ENCODE measurements around the gene IL17RC. TPM values are rescaled to one million over a fixed set of nuclear protein-coding genes. Genes with fewer than 3 reads are reported as not detected.

The IL17RC gene
- total RNA-seq, 2 donors from 2014 or later, result 0.57 to 0.92 TPM

DNA sequence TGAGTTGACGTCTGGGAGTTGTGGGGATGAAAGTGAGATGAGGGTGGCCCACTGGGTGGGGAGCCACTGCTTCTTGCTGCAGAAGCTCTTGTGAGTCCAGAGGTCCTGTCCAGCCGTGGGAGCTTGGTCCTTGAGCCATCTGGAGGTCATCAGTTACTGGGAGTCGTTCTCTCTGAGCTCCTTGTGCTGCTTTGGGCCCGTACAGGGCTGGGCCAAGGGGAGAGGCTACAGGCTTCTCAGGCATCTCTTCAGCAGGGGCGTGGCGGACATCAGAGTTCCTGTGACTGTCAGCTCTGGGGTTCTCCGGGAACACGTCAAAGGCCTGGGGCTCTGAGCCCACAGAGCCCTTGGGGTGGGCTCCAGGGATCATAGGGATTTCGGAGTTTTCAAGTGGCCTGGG is 32.7 kb downstream of the IL17RC start:
- H3K4me1 Mint-ChIP-seq (ENCODE audit: low read depth in 2 of 2), result peaks cover 15 to 24% of the 10 kb centered on the region in 2 donors

DNA sequence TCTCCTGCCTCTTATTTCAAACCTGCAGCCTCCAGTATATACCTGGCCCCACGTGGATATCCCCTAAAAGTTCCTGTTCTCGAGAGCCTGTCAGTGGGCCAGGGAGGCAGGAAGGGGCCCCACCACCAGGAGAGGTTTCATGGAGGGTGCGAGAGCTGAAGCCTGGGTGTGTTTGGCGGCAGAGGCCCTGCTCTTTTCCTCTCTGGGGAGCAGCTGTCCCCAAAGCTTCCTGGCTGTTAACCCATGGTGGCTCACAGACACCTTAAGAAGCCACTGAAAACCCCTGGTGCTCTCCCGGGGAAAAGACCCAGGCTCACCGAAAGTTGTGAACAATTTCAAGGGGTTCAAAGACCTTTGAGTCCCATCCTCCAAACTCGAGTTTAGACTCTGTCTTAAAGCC is 34.2 kb downstream of the IL17RC start:
- Mint-ChIP-seq H3K4me3 (peak overlapping the region; percentile 83), H3K36me3 (no peaks in the 10 kb centered on the region), H3K27ac (peak overlapping the region; percentile 62 to 74), H3K4me1 (ENCODE audit: low read depth in 2 of 2) (peaks cover 15 to 23% of the 10 kb centered on the region in 2 donors), H3K27me3 (no peaks in the 10 kb centered on the region), H3K9me3 (no peaks in the 10 kb centered on the region)
- DNase-seq (ENCODE audit: low spot score) (no peak), ATAC-seq (no peak)

More for the DNA sequence above, 32.7 kb downstream of the IL17RC start:
- H3K27ac Mint-ChIP-seq, result no peak overlapping the region
- ATAC-seq (no peak), DNase-seq (ENCODE audit: low spot score) (no peak)
- H3K4me3 Mint-ChIP-seq, result no peak overlapping the region
- H3K9me3 Mint-ChIP-seq, result no peaks in the 10 kb centered on the region
- no peaks in the 10 kb centered on the region for H3K36me3 Mint-ChIP-seq
- H3K27me3 Mint-ChIP-seq, result no peaks in the 10 kb centered on the region

DNA sequence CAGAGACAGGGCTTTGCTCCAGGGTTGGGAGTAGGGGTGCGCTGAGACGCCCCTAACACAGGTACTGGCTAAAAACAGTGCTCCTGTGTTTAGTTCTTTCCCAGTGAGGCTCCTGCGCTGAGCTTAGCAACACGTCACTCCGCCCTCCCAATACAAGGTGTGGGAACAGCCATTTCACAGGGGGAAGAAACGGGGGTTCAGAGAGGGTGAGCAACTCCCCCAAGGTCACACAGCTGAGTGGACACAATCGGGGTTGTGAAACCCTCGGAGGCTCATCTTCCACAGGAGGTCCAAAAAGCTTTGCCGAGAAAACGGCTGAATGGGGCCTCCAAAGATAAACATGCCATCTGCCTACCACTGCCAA is 34.7 kb downstream of the IL17RC start:
- Mint-ChIP-seq H3K27me3 (no peaks in the 10 kb centered on the region), H3K36me3 (no peaks in the 10 kb centered on the region), H3K27ac (peak overlapping the region; percentile 62 to 74), H3K4me3 (peak overlapping the region; percentile 83), H3K9me3 (no peaks in the 10 kb centered on the region), H3K4me1 (ENCODE audit: low read depth in 2 of 2) (peaks cover 15 to 21% of the 10 kb centered on the region in 2 donors)
- DNase-seq (ENCODE audit: low spot score) (no peak), ATAC-seq (peak in 1 of 2 donors; percentile 12)

DNA sequence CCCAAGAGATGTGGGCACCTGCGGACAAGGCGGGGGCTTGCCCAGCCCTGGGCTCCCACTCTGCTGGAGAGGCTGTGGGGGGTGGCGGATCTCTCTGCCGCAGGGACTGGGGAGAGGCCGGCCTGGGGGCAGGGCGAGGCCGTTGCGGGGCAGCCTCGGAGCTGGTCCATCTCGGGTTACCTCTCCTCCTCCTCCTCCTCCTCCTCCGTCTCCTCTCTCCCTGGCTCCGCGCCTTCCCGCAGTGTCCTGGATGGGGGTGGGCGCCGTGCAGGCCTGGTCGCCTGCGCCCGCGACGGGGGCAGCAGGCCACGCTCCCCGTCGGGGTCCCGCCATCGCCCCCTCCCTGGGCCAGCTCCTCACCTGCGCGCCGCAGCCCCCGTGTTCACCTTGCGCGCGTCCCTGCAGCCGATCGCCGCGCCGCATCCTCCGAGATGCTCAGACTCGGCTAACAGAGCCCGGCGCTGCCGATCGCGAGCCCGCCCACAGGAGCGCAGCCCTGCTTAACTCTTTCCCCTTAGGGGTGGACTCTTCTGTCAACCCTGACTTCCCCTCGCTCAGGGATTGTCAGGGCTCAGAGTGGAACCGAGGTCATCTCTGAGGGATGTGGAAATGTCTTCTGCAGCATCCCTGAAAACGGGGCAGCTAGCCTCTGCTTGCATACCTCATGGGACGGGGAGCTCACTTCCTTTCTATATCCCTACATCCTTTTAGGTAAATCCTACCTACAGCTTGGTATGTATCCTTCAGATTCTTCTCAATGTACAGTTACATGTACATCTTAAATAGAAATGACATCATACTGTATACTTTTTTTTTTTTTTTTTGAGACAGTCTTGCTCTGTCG is 35.3 kb downstream of the IL17RC start, which contains the start of gene PRRT3:
Gene PRRT3, minus strand, starts transcription at position 447 of the 844 bp plus-strand sequence. CDS start 2,293 bp downstream, outside the sequence.
- Mint-ChIP-seq H3K27ac (peak within 1 kb of the TSS; percentile 62 to 74), H3K36me3 (no peaks in the 10 kb centered on the region), H3K9me3 (no peaks in the 10 kb centered on the region), H3K4me1 (ENCODE audit: low read depth in 2 of 2) (peaks cover 15 to 21% of the 10 kb centered on the region in 2 donors), H3K4me3 (peak within 1 kb of the TSS; percentile 83), H3K27me3 (no peaks in the 10 kb centered on the region)
- peak; percentile 79 to 89 for ATAC-seq
- no peak for DNase-seq (ENCODE audit: low spot score)

GRCh38 chr3:9955067-9955502 is 38.2 kb downstream of the IL17RC start:
- Mint-ChIP-seq H3K4me3 (no peak overlapping the region), H3K9me3 (no peaks in the 10 kb centered on the region), H3K4me1 (ENCODE audit: low read depth in 2 of 2) (peaks cover 15 to 21% of the 10 kb centered on the region in 2 donors), H3K27me3 (no peaks in the 10 kb centered on the region), H3K36me3 (no peaks in the 10 kb centered on the region), H3K27ac (no peak overlapping the region)
- DNase-seq (ENCODE audit: low spot score) (no peak), ATAC-seq (no peak)

DNA sequence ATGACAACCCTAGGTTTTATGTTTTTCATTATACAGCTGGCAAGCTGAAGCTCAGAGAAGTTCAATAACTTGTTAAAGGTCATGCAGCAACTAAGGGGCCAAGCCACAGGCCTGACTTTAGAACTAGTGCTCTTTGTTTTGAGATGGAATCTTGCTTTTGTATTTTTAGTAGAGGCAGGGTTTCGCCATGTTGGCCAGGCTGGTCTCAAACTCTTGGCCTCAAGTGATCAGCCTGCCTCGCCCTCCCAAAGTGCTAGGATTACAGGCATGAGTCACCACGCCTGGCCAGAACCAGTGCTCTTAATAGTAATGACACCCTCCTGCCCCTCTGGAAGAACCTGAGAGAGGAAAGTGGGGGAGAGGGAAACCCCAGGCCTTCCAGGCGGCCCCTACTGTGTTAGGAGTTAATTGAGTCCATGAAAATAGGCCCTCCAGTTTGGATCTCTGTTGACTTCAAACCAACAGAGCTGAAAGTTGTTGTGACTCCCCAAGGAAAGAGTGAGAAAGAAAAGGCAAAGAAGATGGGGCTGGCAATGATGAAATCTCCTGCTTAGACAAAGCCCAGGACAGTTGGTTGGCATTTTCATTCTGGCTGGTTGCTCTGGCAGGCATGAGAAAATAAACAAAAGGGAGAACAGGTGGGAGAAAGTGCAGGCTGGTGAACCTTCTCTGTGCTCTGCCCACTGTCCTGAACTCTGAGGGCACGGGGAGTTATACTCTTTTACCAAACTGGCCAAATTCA is 38.9 kb downstream of the IL17RC start:
- Mint-ChIP-seq H3K4me1 (ENCODE audit: low read depth in 2 of 2) (peaks cover 15 to 17% of the 10 kb centered on the region in 2 donors), H3K36me3 (no peaks in the 10 kb centered on the region), H3K9me3 (no peaks in the 10 kb centered on the region), H3K27ac (no peak overlapping the region), H3K27me3 (no peaks in the 10 kb centered on the region), H3K4me3 (no peak overlapping the region)
- ATAC-seq (no peak), DNase-seq (ENCODE audit: low spot score) (no peak)

- Mint-ChIP-seq H3K4me1 (ENCODE audit: low read depth in 2 of 2) (peaks cover 6% of the 10 kb centered on the region in 2 donors), H3K27ac (no peak overlapping the region), H3K4me3 (no peak overlapping the region), H3K36me3 (no peaks in the 10 kb centered on the region), H3K27me3 (no peaks in the 10 kb centered on the region), H3K9me3 (no peaks in the 10 kb centered on the region)
- ATAC-seq (no peak), DNase-seq (ENCODE audit: low spot score) (no peak)
Observed at GRCh38 chr3:9957214-9957613, 40.3 kb downstream of the IL17RC start.

GRCh38 chr3:9965200-9965875 is 48.4 kb downstream of the IL17RC start:
- ATAC-seq, result no peak
- Mint-ChIP-seq H3K36me3 (peaks cover 31% of the 10 kb centered on the region), H3K27ac (no peak overlapping the region), H3K4me3 (no peak overlapping the region), H3K9me3 (no peaks in the 10 kb centered on the region), H3K27me3 (no peaks in the 10 kb centered on the region), H3K4me1 (ENCODE audit: low read depth in 2 of 2) (no peaks in the 10 kb centered on the region)
- no peak for DNase-seq (ENCODE audit: low spot score)

- Mint-ChIP-seq H3K9me3 (no peaks in the 10 kb centered on the region), H3K27ac (no peak overlapping the region), H3K27me3 (no peaks in the 10 kb centered on the region), H3K4me3 (no peak overlapping the region), H3K4me1 (ENCODE audit: low read depth in 2 of 2) (no peaks in the 10 kb centered on the region), H3K36me3 (peaks cover 39% of the 10 kb centered on the region)
- ATAC-seq, result no peak
- no peak for DNase-seq (ENCODE audit: low spot score)
Observed at GRCh38 chr3:9966841-9967240, 49.9 kb downstream of the IL17RC start.

DNA sequence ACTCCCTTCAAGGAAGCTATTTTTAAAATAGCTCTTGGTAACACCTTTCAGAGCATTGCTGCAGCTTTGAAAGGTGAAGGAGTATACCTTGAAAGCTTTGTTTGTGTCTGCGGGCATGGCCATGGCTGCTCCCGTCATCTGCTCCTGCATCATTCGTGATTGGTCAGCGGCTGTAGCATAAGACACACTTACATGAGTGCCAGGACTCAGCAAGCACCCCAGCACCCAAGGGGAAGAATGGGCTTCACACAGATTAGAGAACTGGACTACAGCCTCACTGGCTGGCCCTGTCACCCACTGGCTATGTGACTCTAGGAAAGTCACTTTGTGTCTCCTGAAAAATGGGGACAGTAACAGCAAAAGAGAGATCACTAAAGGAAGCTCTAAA is 52.7 kb downstream of the IL17RC start:
- Mint-ChIP-seq H3K4me3 (no peak overlapping the region), H3K9me3 (no peaks in the 10 kb centered on the region), H3K27me3 (no peaks in the 10 kb centered on the region), H3K36me3 (peaks cover 35% of the 10 kb centered on the region), H3K4me1 (ENCODE audit: low read depth in 2 of 2) (no peaks in the 10 kb centered on the region), H3K27ac (no peak overlapping the region)
- DNase-seq (ENCODE audit: low spot score) (no peak), ATAC-seq (no peak)

DNA sequence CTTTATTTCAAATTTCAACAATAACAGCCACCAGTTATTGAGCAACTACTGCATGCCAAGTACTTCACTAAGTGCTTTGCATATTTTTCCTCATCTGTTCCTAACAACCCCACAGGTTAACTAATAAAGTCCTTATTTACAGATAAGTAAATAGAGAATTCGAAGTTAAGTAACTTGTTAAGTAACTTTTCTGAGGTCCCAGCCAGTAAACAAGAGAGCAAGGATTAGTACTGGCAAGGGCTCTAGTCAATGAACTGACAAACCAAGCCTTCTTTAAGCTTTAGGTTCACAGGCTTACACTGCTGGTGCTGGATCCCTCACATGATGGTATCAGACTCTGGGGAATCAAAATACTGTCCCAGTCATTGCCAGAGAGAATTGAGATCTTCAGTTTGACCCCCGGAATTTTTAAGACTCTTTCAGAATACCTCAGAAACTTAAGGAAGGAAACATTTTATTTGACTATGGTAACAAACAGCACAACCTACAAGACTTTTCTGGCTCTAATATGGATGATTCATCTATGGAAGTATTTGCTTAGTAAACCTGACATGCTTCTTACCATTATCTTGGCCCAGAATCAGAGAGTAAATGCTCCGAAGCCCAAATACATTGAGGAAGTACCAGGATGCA is 53.2 kb downstream of the IL17RC start:
- no peaks in the 10 kb centered on the region for H3K9me3 Mint-ChIP-seq
- peaks cover 35% of the 10 kb centered on the region for H3K36me3 Mint-ChIP-seq
- no peak for DNase-seq (ENCODE audit: low spot score)
- H3K4me3 Mint-ChIP-seq, result no peak overlapping the region
- H3K27ac Mint-ChIP-seq, result no peak overlapping the region
- H3K4me1 Mint-ChIP-seq (ENCODE audit: low read depth in 2 of 2), result no peaks in the 10 kb centered on the region
- H3K27me3 Mint-ChIP-seq, result no peaks in the 10 kb centered on the region
- ATAC-seq, result no peak

- Mint-ChIP-seq H3K27me3 (no peaks in the 10 kb centered on the region), H3K4me3 (peak overlapping the region; percentile 73), H3K36me3 (peaks cover 26% of the 10 kb centered on the region), H3K4me1 (ENCODE audit: low read depth in 2 of 2) (peaks cover 26% of the 10 kb centered on the region in 2 donors), H3K27ac (peak overlapping the region; percentile 97 to 99), H3K9me3 (no peaks in the 10 kb centered on the region)
- peak; percentile 98 for ATAC-seq
- peak; percentile 78 for DNase-seq (ENCODE audit: low spot score)
Observed at GRCh38 chr3:9976721-9977709, 60.1 kb downstream of the IL17RC start.
